Body of pancreas (tissue), 4 donors: ENCODE measurements around the gene SURF4. TPM values are rescaled to one million over a fixed set of nuclear protein-coding genes. Genes with fewer than 3 reads are reported as not detected.

Source experiments
- ATAC-seq: fragments of 150-250 bp; one replicate; pipeline ENCODE4 v1.9.1; 2016
- DNase-seq, 4 donors: peaks; one replicate each; pipeline ENCODE4 v3.0.0-alpha.2; 2019
- H3K27ac ChIP-seq, 4 donors: fragments of 200-600 bp; sonication (generic); 1 replicate in 3 of 4; 2 replicates in 1 of 4; pipeline versions ENCODE4 v1.5.1 to v1.6.1; 2016 to 2019; ENCODE audit warnings: mild to moderate bottlenecking in 1 of 4, mixed read lengths in 1 of 4, moderate library complexity in 1 of 4
- H3K27me3 ChIP-seq, 2 donors: fragments of 200-600 bp; sonication (generic); one replicate each; pipeline ENCODE4 v1.6.0; 2016; ENCODE audit warnings: mild to moderate bottlenecking in 1 of 2
- H3K36me3 ChIP-seq, 2 donors: fragments of 200-600 bp; sonication (generic); replicated peaks in 1 of 2; 2 replicates each; pipeline ENCODE4 v1.5.1; 2016; ENCODE audit warnings: low read depth in 2 of 2; ENCODE audit not compliant: insufficient read depth in 1 of 2
- H3K4me1 ChIP-seq: fragments of 200-600 bp; sonication (generic); one replicate; pipeline ENCODE4 v1.6.0; 2016
- H3K4me3 ChIP-seq, 2 donors: fragments of 200-600 bp; sonication (generic); 1 replicate in 1 of 2; 2 replicates in 1 of 2; pipeline ENCODE4 v1.5.1; 2016 to 2019
- H3K9me3 ChIP-seq, 3 donors: fragments of 200-600 bp; sonication (generic); 1 replicate in 2 of 3; 2 replicates in 1 of 3; pipeline ENCODE4 v1.5.1; 2016
- CTCF ChIP-seq, 7 experiments: fragments of 450-650 bp in 4 of 7; fragments of 200-600 bp in 3 of 7; sonication (generic) in 3 of 7; IDR thresholded peaks; one replicate each; pipeline ENCODE4 v1.5.1; 2016 to 2019; ENCODE audit warnings: antibody characterized with exemption in 7 of 7
- POLR2A ChIP-seq, 3 donors: fragments of 450-650 bp; IDR thresholded peaks; one replicate each; pipeline ENCODE4 v1.6.1; 2016; ENCODE audit warnings: antibody characterized with exemption in 3 of 3, mild to moderate bottlenecking in 2 of 3
- WGBS, 2 donors: methylation state at CpG; one replicate each; pipeline ENCODE4 v1.1.5; 2017; 5-methylcytosine and 5-hydroxymethylcytosine counted together
- intact Hi-C: fragments of 100-400 bp; cut with DNase I; formaldehyde crosslinking; loops from one replicate; pipeline ENCODE4 v1.15.1; 2023
- total RNA-seq, 2 donors: library from RNA; depleted of rRNA; stranded (reverse); fragments of >200 nt; gene quantifications; one replicate each; pipeline ENCODE4 v1.1.0, GENCODE V29; 2016

The SURF4 gene
- total RNA-seq, 2 donors from 2014 or later: 93.9 to 109 TPM

- H3K4me1 ChIP-seq: peaks cover 42% of the 10 kb centered on the region
- peaks cover 4 to 25% of the 10 kb centered on the region in 2 donors for H3K36me3 ChIP-seq
- ATAC-seq: no peak
- intact Hi-C loops: no loop called here
- TF ChIP-seq POLR2A (IDR thresholded peaks at IDR 0.05): no peak
- TF ChIP-seq CTCF (IDR thresholded peaks at IDR 0.05): no peak
- no peaks in the 10 kb centered on the region for H3K27me3 ChIP-seq
- H3K4me3 ChIP-seq: no peak overlapping the region
- no peak for DNase-seq
- peak overlapping the region in 1 of 4 donors; percentile 22 for H3K27ac ChIP-seq
- no peaks in the 10 kb centered on the region for H3K9me3 ChIP-seq
- 87 to 88% methylated on average over 13 to 15 of the region's 15 CpGs for WGBS, 2 donors
Measured at GRCh38 chr9:133362359-133363044, 13.4 kb downstream of the SURF4 start.

- DNase-seq: no peak
- no peak for ATAC-seq
- TF ChIP-seq CTCF (IDR thresholded peaks at IDR 0.05) (no peak), POLR2A (IDR thresholded peaks at IDR 0.05) (no peak)
- Histone ChIP-seq H3K27ac (peak overlapping the region in 1 of 4 donors; percentile 7), H3K9me3 (no peaks in the 10 kb centered on the region), H3K4me3 (no peak overlapping the region), H3K4me1 (peaks cover 44% of the 10 kb centered on the region), H3K27me3 (no peaks in the 10 kb centered on the region), H3K36me3 (peaks cover 4 to 25% of the 10 kb centered on the region in 2 donors)
- intact Hi-C loops: no loop called here
- WGBS, 2 donors: 60 to 61% methylated on average over 13 of the region's 13 CpGs
Measured at GRCh38 chr9:133361507-133362092, 14.3 kb downstream of the SURF4 start.

GRCh38 chr9:133360400-133361393, 15.2 kb downstream of the SURF4 start:
- no peak for TF ChIP-seq POLR2A (IDR thresholded peaks at IDR 0.05)
- no peak for TF ChIP-seq CTCF (IDR thresholded peaks at IDR 0.05)
- intact Hi-C loops: no loop called here
- ATAC-seq (no peak), DNase-seq (no peak)
- Histone ChIP-seq H3K9me3 (no peaks in the 10 kb centered on the region), H3K4me3 (no peak overlapping the region), H3K36me3 (peaks cover 0 to 20% of the 10 kb centered on the region in 2 donors), H3K27ac (peak overlapping the region in 1 of 4 donors; percentile 17), H3K4me1 (peaks cover 40% of the 10 kb centered on the region), H3K27me3 (no peaks in the 10 kb centered on the region)
- 66 to 73% methylated on average over 21 of the region's 21 CpGs for WGBS, 2 donors

- H3K27me3 ChIP-seq: no peaks in the 10 kb centered on the region
- 35 to 42% methylated on average over 14 to 20 of the region's 20 CpGs for WGBS, 2 donors
- no peaks in the 10 kb centered on the region for H3K9me3 ChIP-seq
- peak in 5 of 7 experiments; percentile 26 to 45 (median 35) for TF ChIP-seq CTCF (IDR thresholded peaks at IDR 0.05)
- no peak for TF ChIP-seq POLR2A (IDR thresholded peaks at IDR 0.05)
- peak overlapping the region in 1 of 4 donors; percentile 16 for H3K27ac ChIP-seq
- peak in 1 of 4 donors; percentile 42 for DNase-seq
- H3K36me3 ChIP-seq: peaks cover 0 to 16% of the 10 kb centered on the region in 2 donors
- H3K4me1 ChIP-seq: peaks cover 45% of the 10 kb centered on the region
- no peak overlapping the region for H3K4me3 ChIP-seq
- intact Hi-C loops: no loop called here
- no peak for ATAC-seq
Measured at GRCh38 chr9:133359399-133360175, 16.3 kb downstream of the SURF4 start.
